MM.1S (cell line): Measurements from ENCODE around the gene CLASP1.

Source experiments
- CTCF ChIP-seq: fragments of 300-600 bp; sonication (generic); IDR thresholded peaks from 2 replicates; pipeline ENCODE4 v1.5.1; 2016; ENCODE audit warnings: antibody characterized with exemption, low read length, mixed read lengths
- EZH2 ChIP-seq: fragments of 300-600 bp; sonication (generic); optimal IDR thresholded peaks from 2 replicates; pipeline ENCODE3; 2017; ENCODE audit warnings: low read depth, mild to moderate bottlenecking, antibody characterized with exemption, low read length, mixed read lengths

- TF ChIP-seq CTCF (no peak), EZH2 (no peak)
These were observed 16.8 kb upstream of the CLASP1 start for GRCh38 chr2:121666042-121666441.
